GM12892 (cell line): ENCODE data around the gene RAPGEFL1.

Source experiments
- POLR2A ChIP-seq: IDR thresholded peaks from 2 replicates; pipeline ENCODE4 v1.6.1; 2011; ENCODE audit warnings: low read depth, low read length, control low read depth
- POLR2AphosphoS5 ChIP-seq: IDR thresholded peaks from 2 replicates; pipeline ENCODE4 v1.6.1; 2011; ENCODE audit warnings: low read depth, low read length, control low read depth

DNA sequence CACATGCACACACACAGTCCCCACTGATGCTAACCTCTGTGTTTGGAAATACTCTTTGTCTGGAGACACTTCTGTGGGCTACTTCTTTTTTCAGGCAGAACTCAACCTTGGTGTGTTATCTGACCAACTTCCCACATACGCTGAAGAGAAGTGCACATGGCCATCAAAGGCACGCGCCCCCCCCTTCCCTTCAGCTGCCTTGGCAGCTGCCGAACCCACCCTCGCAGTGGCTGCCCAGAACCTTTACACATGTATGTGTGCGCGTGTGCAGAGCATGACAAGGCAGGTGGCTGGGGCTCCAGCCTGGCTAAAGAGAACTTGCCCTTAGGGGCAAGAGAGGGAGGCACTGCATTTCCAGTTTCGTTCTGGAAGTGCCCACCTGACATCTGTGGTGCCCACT, 3.9 kb downstream of the RAPGEFL1 start:
- TF ChIP-seq POLR2A (no peak), POLR2AphosphoS5 (no peak)
